H9 (cell line): ENCODE data around the gene NT5C3B. TPM values are rescaled to one million over a fixed set of nuclear protein-coding genes. Genes with fewer than 3 reads are reported as not detected.
A peak's percentile ranks its signal among the peaks of the same experiment; 100 is the strongest.

Experiments used
- DNase-seq: peaks from one replicate; pipeline ENCODE4 v3.0.0-alpha.2; 2017
- H2AFZ ChIP-seq: one replicate; pipeline ENCODE4 v1.6.1; 2013; ENCODE audit warnings: mild to moderate bottlenecking, low read length, control low read depth, moderate library complexity
- H2AK5ac ChIP-seq: 2 replicates; pipeline ENCODE4 v1.6.1; 2013; ENCODE audit warnings: low read length, control low read depth, mixed read lengths; ENCODE audit not compliant: insufficient read length
- H2BK120ac ChIP-seq: one replicate; pipeline ENCODE4 v1.6.1; 2013; ENCODE audit warnings: low read depth, mild to moderate bottlenecking, low read length, control low read depth, inconsistent platforms; ENCODE audit not compliant: poor library complexity, severe bottlenecking
- H2BK12ac ChIP-seq: 2 replicates; pipeline ENCODE4 v1.6.1; 2013; ENCODE audit warnings: low read length, control low read depth, mixed read lengths, low read depth; ENCODE audit not compliant: insufficient read length
- H2BK15ac ChIP-seq: 2 replicates; pipeline ENCODE4 v1.6.1; 2013; ENCODE audit warnings: low read depth, low read length, control low read depth
- H2BK20ac ChIP-seq: one replicate; pipeline ENCODE4 v1.6.1; 2013; ENCODE audit warnings: low read depth, mild to moderate bottlenecking, low read length, control low read depth, inconsistent platforms; ENCODE audit not compliant: poor library complexity, severe bottlenecking
- H2BK5ac ChIP-seq: 2 replicates; pipeline ENCODE4 v1.6.1; 2013; ENCODE audit warnings: low read length, control low read depth, mixed read lengths; ENCODE audit not compliant: insufficient read length
- H3K14ac ChIP-seq: 2 replicates; pipeline ENCODE4 v1.6.1; 2013; ENCODE audit warnings: low read length, control low read depth; ENCODE audit not compliant: insufficient read depth
- H3K18ac ChIP-seq: 2 replicates; pipeline ENCODE4 v1.6.1; 2013; ENCODE audit warnings: low read depth, mild to moderate bottlenecking, mixed read lengths, low read length, control low read depth; ENCODE audit not compliant: insufficient read length
- H3K23ac ChIP-seq: 2 replicates; pipeline ENCODE4 v1.6.1; 2013; ENCODE audit warnings: low read length, control low read depth, mixed read lengths, low read depth; ENCODE audit not compliant: insufficient read length
- H3K23me2 ChIP-seq: 2 replicates; pipeline ENCODE4 v1.6.1; 2013; ENCODE audit warnings: low read depth, mild to moderate bottlenecking, mixed read lengths, low read length, control low read depth; ENCODE audit not compliant: insufficient read length, poor library complexity, severe bottlenecking
- H3K27ac ChIP-seq: 2 replicates; pipeline ENCODE4 v1.5.1; 2013; ENCODE audit warnings: low read length, control low read depth, mixed read lengths, low read depth; ENCODE audit not compliant: insufficient read length
- H3K27me3 ChIP-seq: 2 replicates; pipeline ENCODE4 v1.6.1; 2013; ENCODE audit warnings: low read length, control low read depth, inconsistent platforms; ENCODE audit not compliant: insufficient read depth
- H3K4ac ChIP-seq: 2 replicates; pipeline ENCODE4 v1.6.1; 2013; ENCODE audit warnings: low read depth, mild to moderate bottlenecking, control low read depth, inconsistent platforms, low read length, moderate library complexity
- H3K4me1 ChIP-seq: 2 replicates; pipeline ENCODE4 v1.6.1; 2013; ENCODE audit warnings: low read length, control low read depth, inconsistent platforms; ENCODE audit not compliant: insufficient read depth
- H3K4me2 ChIP-seq: 2 replicates; pipeline ENCODE4 v1.6.1; 2013; ENCODE audit warnings: low read length, control low read depth, mixed read lengths; ENCODE audit not compliant: insufficient read length, insufficient read depth
- H3K56ac ChIP-seq: 2 replicates; pipeline ENCODE4 v1.6.1; 2013; ENCODE audit warnings: low read depth, mild to moderate bottlenecking, mixed read lengths, low read length, control low read depth; ENCODE audit not compliant: insufficient read length
- H3K79me1 ChIP-seq: 2 replicates; pipeline ENCODE4 v1.6.1; 2013; ENCODE audit warnings: low read depth, mild to moderate bottlenecking, moderate library complexity, low read length, control low read depth, inconsistent platforms; ENCODE audit not compliant: insufficient read depth, poor library complexity, severe bottlenecking
- H3K79me2 ChIP-seq: 2 replicates; pipeline ENCODE4 v1.6.1; 2013; ENCODE audit warnings: low read length, control low read depth, inconsistent platforms; ENCODE audit not compliant: insufficient read depth
- H3K9ac ChIP-seq: 2 replicates; pipeline ENCODE4 v1.6.1; 2013; ENCODE audit warnings: low read length, control low read depth, mixed read lengths; ENCODE audit not compliant: insufficient read length; ENCODE audit errors: extremely low read depth
- H3K9me3 ChIP-seq: one replicate; pipeline ENCODE4 v1.6.1; 2013; ENCODE audit warnings: low read depth, low read length, inconsistent platforms; ENCODE audit not compliant: control insufficient read depth
- H3T11ph ChIP-seq: one replicate; pipeline ENCODE4 v1.6.1; 2013; ENCODE audit warnings: mild to moderate bottlenecking, low read length, control low read depth, inconsistent platforms
- H4K20me1 ChIP-seq: one replicate; pipeline ENCODE4 v1.6.1; 2013; ENCODE audit not compliant: control insufficient read depth, insufficient read length, insufficient read depth
- H4K5ac ChIP-seq: 2 replicates; pipeline ENCODE4 v1.6.1; 2013; ENCODE audit warnings: low read depth, mild to moderate bottlenecking, mixed read lengths, low read length, control low read depth; ENCODE audit not compliant: insufficient read length
- H4K8ac ChIP-seq: replicated peaks from 2 replicates; pipeline ENCODE4 v1.6.1; 2013; ENCODE audit warnings: low read length, control low read depth, mixed read lengths, low read depth; ENCODE audit not compliant: insufficient read length
- H4K91ac ChIP-seq: 2 replicates; pipeline ENCODE4 v1.6.1; 2013; ENCODE audit warnings: low read depth, mild to moderate bottlenecking, moderate library complexity, mixed read lengths, low read length, control low read depth; ENCODE audit not compliant: insufficient read length
- H3K27ac Mint-ChIP-seq, 3 experiments: 2 replicates in 2 of 3; 3 replicates in 1 of 3; pipeline ENCODE4 v1.8.0; 2020 to 2021; ENCODE audit warnings: mixed read lengths in 3 of 3, mild to moderate bottlenecking in 1 of 3, moderate library complexity in 1 of 3
- H3K27me3 Mint-ChIP-seq: 2 replicates; pipeline ENCODE4 v1.8.0; 2021; ENCODE audit warnings: low read depth, mild to moderate bottlenecking, moderate library complexity, mixed read lengths
- H3K36me3 Mint-ChIP-seq, 3 experiments: 2 replicates in 2 of 3; 3 replicates in 1 of 3; pipeline ENCODE4 v1.8.0; 2020 to 2021; ENCODE audit warnings: low read depth in 3 of 3, mixed read lengths in 3 of 3; ENCODE audit not compliant: insufficient read depth in 1 of 3
- H3K4me1 Mint-ChIP-seq, 2 experiments: 2 replicates each; pipeline ENCODE4 v1.8.0; 2020; ENCODE audit warnings: mixed read lengths in 2 of 2
- H3K4me3 Mint-ChIP-seq, 2 experiments: 2 replicates in 1 of 2; 3 replicates in 1 of 2; pipeline ENCODE4 v1.8.0; 2020 to 2021; ENCODE audit warnings: mild to moderate bottlenecking in 2 of 2, mixed read lengths in 2 of 2, moderate library complexity in 1 of 2
- H3K9me3 Mint-ChIP-seq, 2 experiments: 2 replicates in 1 of 2; 3 replicates in 1 of 2; pipeline ENCODE4 v1.8.0; 2020; ENCODE audit warnings: mild to moderate bottlenecking in 2 of 2, mixed read lengths in 2 of 2, moderate library complexity in 1 of 2
- CTCF ChIP-seq: fragments of 200-600 bp; sonication (generic); conservative IDR thresholded peaks from 3 replicates; pipeline ENCODE4 v1.8.0; 2021; ENCODE audit warnings: antibody characterized with exemption, mild to moderate bottlenecking
- WGBS: extraction: QIAGEN DNeasy Blood & Tissue Kit; methylation state at CpG from one replicate; pipeline ENCODE4 v1.1.7; 2013; ENCODE audit warnings: missing lambda C conversion rate, low lambda C conversion rate, mixed read lengths; ENCODE audit not compliant: insufficient read length; ENCODE audit errors: extremely low coverage; 5-methylcytosine and 5-hydroxymethylcytosine counted together
- total RNA-seq: library from RNA; stranded (reverse); gene quantifications from 2 replicates; pipeline ENCODE4 v1.2.1, GENCODE V29; 2021

Gene NT5C3B
- total RNA-seq, 1 experiment from 2014 or later, result 76.1 TPM

- Histone ChIP-seq H2AFZ (no peak overlapping the region), H3K27ac (no peak overlapping the region), H3K23ac (no peak overlapping the region), H4K91ac (no peak overlapping the region), H3K4ac (no peak overlapping the region), H2BK5ac (no peak overlapping the region), H4K8ac (no peak overlapping the region), H3K9me3 (no peaks in the 10 kb centered on the region), H3K4me2 (peak overlapping the region; percentile 52), H3K27me3 (peaks cover 4% of the 10 kb centered on the region; the same call in 1 of the 2 replicates), H4K20me1 (no peaks in the 10 kb centered on the region), H3K18ac (peak overlapping the region; percentile 54), H3K56ac (no peak overlapping the region), H3K79me1 (no peaks in the 10 kb centered on the region), H3T11ph (no peak overlapping the region), H4K5ac (no peak overlapping the region), H3K23me2 (peaks cover 6% of the 10 kb centered on the region), H3K14ac (peak overlapping the region; percentile 53; the same call in 1 of the 2 replicates), H3K79me2 (no peaks in the 10 kb centered on the region), H2BK20ac (no peak overlapping the region), H2BK12ac (no peak overlapping the region), H2BK120ac (no peak overlapping the region), H3K9ac (no peak overlapping the region), H3K4me1 (peaks cover 8% of the 10 kb centered on the region; the same call in 1 of the 2 replicates), H2BK15ac (no peak overlapping the region), H2AK5ac (no peak overlapping the region)
- peaks cover 24 to 39% of the 10 kb centered on the region in 2 experiments for H3K4me1 Mint-ChIP-seq
- H3K27ac Mint-ChIP-seq, result peak overlapping the region in 2 of 3 experiments; percentile 44 to 68; a peak in 3 of 7 replicates
- H3K36me3 Mint-ChIP-seq, result no peaks in the 10 kb centered on the region; a peak in 1 of 7 replicates
- no peak for TF ChIP-seq CTCF
- H3K27me3 Mint-ChIP-seq, result peaks cover 34% of the 10 kb centered on the region
- WGBS, result no CpG with 5 or more reads among the region's 22 CpGs
- no peaks in the 10 kb centered on the region; a peak in 1 of 5 replicates for H3K9me3 Mint-ChIP-seq
- H3K4me3 Mint-ChIP-seq, result peak overlapping the region in 1 of 2 experiments; percentile 74; a peak in 3 of 5 replicates
- DNase-seq, result peak; percentile 64
Observed at GRCh38 chr17:41792845-41793783, 42.9 kb downstream of the NT5C3B start.
